Heart left ventricle (tissue), 13 donors: ENCODE measurements around the gene MKX.

Source experiments
- CTCF ChIP-seq, 12 donors: fragments of 200-600 bp; sonication (generic) in 4 of 12; IDR thresholded peaks; one replicate each; pipeline versions ENCODE4 v1.5.0 to v1.8.0; 2018 to 2022; ENCODE audit warnings: antibody characterized with exemption in 12 of 12, mild to moderate bottlenecking in 5 of 12
- POLR2A ChIP-seq, 2 donors: fragments of 450-650 bp; IDR thresholded peaks; one replicate each; pipeline ENCODE4 v1.6.1; 2017; ENCODE audit warnings: antibody characterized with exemption in 2 of 2, mild to moderate bottlenecking in 2 of 2, moderate library complexity in 2 of 2
- donor health status: ischemic (EF 13 %, LVEDD 7.1; RV severe dilation, severe dysfunction).
- donor health status: DM: no; HTN: yes; CAD: no.
- donor health status: DM: no; HTN: no; CAD: no.
- donor health status: ischemic (EF 25% LVEDD 6.9; RV normal size, moderate dysfunction).
- donor health status: ischemic (EF 25% LVEDD 5.7; RV mildly dilated, moderate dysfunction).
- donor health status: ischemic (EF 35%, LVEDD 5.7; RV mildly dilated, moderate dysfunction).
- donor health status: nonischemic (EF 11% LVEDD 7.7; RV severe dilation, severe dysfunction).
- donor health status: DM: yes; HTN: yes; CAD: no.
- donor health status: PGD.
- donor health status: ischemic (EF 29% LVEDD 5.4; RV normal size, mild dysfunction).
- donor health status: nonischemic (EF 23%, LVEDD 6.1; RV moderate dilation, normal function).

GRCh38 chr10:27720529-27720928 is 25.1 kb downstream of the MKX start:
- TF ChIP-seq CTCF (IDR thresholded peaks at IDR 0.05) (no peak), POLR2A (IDR thresholded peaks at IDR 0.05) (no peak)
